Measurements from ENCODE around the gene CASKIN2. TPM values are rescaled to one million over a fixed set of nuclear protein-coding genes. Genes with fewer than 3 reads are reported as not detected.

The CASKIN2 gene
- total and polyA plus RNA-seq, 4 donors, result 2.3 to 12.1 (median 8.6) TPM

DNA sequence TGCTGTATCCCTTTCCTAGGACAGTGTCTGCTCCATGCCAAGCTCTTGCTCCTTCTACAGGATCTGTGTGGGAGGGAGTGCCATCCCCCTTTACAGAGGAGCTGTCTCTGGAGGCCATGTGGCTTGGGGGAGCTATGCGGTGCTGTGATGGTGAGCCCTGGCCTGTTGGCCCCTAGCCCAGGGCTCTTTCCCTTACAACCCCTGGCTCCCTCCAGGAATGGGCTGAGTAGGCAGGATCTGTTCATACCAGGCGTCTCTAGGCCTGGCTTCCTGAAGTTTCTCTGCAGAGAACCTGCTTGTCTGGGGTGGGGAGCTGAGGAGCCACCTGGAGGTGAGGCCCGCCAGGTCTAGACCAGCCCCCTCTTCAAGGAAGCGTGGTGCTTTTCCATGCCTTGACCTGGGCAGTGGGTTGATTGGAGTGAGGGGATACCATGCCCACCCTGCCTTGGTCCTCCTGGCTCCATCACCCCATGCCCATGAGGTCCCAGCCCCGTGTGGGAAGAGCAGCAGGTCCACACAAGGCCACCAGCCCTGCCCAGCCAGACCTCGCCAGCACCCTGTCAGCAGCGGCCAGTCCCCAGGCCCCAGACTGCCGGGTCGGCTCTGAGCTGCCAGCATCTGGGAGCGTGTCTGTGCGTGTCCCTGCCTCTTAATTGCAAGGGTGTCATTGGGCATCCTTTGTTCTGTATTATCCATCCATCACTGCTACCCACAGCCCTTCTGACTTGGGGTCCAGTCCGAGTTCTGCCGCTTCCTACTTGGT is 24.8 kb upstream of the CASKIN2 start:
- Histone ChIP-seq H3K36me3 (ENCODE audit: control insufficient read depth in 4 of 4, insufficient read depth in 3 of 4, low read depth in 1 of 4, low read length in 3 of 4) (peaks cover 0 to 4% (median 0%) of the 10 kb centered on the region in 4 donors), H3K9me3 (ENCODE audit: control insufficient read depth in 4 of 4, low read length in 3 of 4) (no peaks in the 10 kb centered on the region), H3K4me3 (ENCODE audit: low read depth in 1 of 3, low read length in 3 of 3) (no peak overlapping the region), H3K27me3 (ENCODE audit: control insufficient read depth in 4 of 4, insufficient read depth in 4 of 4, low read length in 3 of 4) (no peaks in the 10 kb centered on the region), H3K27ac (ENCODE audit: low read depth in 1 of 2, low read length in 2 of 2) (no peak overlapping the region), H3K4me1 (ENCODE audit: control insufficient read depth in 4 of 4, insufficient read depth in 4 of 4, low read length in 3 of 4) (peaks cover 9 to 41% (median 22%) of the 10 kb centered on the region in 4 donors), H3K9ac (ENCODE audit: low read depth in 1 of 2, low read length in 2 of 2) (no peak overlapping the region)
- no peak for DNase-seq (ENCODE audit: low spot score)
- WGBS, result 86% methylated on average over 13 of the region's 13 CpGs
- TF ChIP-seq, protein P1, sequence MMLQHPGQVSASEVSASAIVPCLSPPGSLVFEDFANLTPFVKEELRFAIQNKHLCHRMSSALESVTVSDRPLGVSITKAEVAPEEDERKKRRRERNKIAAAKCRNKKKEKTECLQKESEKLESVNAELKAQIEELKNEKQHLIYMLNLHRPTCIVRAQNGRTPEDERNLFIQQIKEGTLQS (IDR thresholded peaks at IDR 0.05), result no peak
- TF ChIP-seq HNF4G (IDR thresholded peaks at IDR 0.05) (no peak), FOXA1 (IDR thresholded peaks at IDR 0.05) (no peak), YY1 (IDR thresholded peaks at IDR 0.05) (no peak), RAD21 (IDR thresholded peaks at IDR 0.05) (no peak), GABPA (IDR thresholded peaks at IDR 0.05 in 1 of 2, conservative IDR thresholded peaks at IDR 0.05 in 1 of 2) (no peak), HNF4A (conservative IDR thresholded peaks at IDR 0.05) (no peak)
- TF ChIP-seq, protein P2, sequence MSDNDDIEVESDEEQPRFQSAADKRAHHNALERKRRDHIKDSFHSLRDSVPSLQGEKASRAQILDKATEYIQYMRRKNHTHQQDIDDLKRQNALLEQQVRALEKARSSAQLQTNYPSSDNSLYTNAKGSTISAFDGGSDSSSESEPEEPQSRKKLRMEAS (IDR thresholded peaks at IDR 0.05), result no peak
- TF ChIP-seq, protein P3, sequence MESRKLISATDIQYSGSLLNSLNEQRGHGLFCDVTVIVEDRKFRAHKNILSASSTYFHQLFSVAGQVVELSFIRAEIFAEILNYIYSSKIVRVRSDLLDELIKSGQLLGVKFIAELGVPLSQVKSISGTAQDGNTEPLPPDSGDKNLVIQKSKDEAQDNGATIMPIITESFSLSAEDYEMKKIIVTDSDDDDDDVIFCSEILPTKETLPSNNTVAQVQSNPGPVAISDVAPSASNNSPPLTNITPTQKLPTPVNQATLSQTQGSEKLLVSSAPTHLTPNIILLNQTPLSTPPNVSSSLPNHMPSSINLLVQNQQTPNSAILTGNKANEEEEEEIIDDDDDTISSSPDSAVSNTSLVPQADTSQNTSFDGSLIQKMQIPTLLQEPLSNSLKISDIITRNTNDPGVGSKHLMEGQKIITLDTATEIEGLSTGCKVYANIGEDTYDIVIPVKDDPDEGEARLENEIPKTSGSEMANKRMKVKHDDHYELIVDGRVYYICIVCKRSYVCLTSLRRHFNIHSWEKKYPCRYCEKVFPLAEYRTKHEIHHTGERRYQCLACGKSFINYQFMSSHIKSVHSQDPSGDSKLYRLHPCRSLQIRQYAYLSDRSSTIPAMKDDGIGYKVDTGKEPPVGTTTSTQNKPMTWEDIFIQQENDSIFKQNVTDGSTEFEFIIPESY (IDR thresholded peaks at IDR 0.05), result no peak

DNA sequence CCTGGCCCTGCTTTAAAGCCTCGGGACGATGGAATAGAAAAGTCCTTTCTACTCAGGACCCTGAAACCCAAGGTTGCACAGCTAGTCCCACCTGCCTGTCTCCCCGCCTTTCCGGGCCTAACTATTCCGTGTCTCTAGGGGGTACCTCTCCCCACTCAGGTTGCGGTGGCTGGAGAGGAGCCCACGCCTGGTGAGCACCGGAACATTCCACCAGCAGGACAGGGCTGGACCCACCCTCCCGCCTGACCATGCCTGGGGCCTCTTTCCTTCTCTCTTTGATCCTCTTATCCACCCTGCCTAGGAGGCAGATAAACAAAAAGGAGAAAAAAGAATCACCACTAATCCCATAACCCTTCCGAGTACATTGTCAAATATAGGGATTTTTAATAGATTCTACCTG is 21.0 kb upstream of the CASKIN2 start:
- Histone ChIP-seq H3K27ac (ENCODE audit: low read depth in 1 of 2, low read length in 2 of 2) (no peak overlapping the region), H3K4me3 (ENCODE audit: low read depth in 1 of 3, low read length in 3 of 3) (no peak overlapping the region), H3K9ac (ENCODE audit: low read depth in 1 of 2, low read length in 2 of 2) (no peak overlapping the region), H3K36me3 (ENCODE audit: control insufficient read depth in 4 of 4, insufficient read depth in 3 of 4, low read depth in 1 of 4, low read length in 3 of 4) (peaks cover 0 to 10% (median 3%) of the 10 kb centered on the region in 4 donors), H3K4me1 (ENCODE audit: control insufficient read depth in 4 of 4, insufficient read depth in 4 of 4, low read length in 3 of 4) (peaks cover 8 to 30% (median 18%) of the 10 kb centered on the region in 4 donors), H3K27me3 (ENCODE audit: control insufficient read depth in 4 of 4, insufficient read depth in 4 of 4, low read length in 3 of 4) (no peaks in the 10 kb centered on the region), H3K9me3 (ENCODE audit: control insufficient read depth in 4 of 4, low read length in 3 of 4) (no peaks in the 10 kb centered on the region)
- no peak for DNase-seq (ENCODE audit: low spot score)
- WGBS, result 86% methylated on average over 10 of the region's 10 CpGs
- TF ChIP-seq, protein P4, sequence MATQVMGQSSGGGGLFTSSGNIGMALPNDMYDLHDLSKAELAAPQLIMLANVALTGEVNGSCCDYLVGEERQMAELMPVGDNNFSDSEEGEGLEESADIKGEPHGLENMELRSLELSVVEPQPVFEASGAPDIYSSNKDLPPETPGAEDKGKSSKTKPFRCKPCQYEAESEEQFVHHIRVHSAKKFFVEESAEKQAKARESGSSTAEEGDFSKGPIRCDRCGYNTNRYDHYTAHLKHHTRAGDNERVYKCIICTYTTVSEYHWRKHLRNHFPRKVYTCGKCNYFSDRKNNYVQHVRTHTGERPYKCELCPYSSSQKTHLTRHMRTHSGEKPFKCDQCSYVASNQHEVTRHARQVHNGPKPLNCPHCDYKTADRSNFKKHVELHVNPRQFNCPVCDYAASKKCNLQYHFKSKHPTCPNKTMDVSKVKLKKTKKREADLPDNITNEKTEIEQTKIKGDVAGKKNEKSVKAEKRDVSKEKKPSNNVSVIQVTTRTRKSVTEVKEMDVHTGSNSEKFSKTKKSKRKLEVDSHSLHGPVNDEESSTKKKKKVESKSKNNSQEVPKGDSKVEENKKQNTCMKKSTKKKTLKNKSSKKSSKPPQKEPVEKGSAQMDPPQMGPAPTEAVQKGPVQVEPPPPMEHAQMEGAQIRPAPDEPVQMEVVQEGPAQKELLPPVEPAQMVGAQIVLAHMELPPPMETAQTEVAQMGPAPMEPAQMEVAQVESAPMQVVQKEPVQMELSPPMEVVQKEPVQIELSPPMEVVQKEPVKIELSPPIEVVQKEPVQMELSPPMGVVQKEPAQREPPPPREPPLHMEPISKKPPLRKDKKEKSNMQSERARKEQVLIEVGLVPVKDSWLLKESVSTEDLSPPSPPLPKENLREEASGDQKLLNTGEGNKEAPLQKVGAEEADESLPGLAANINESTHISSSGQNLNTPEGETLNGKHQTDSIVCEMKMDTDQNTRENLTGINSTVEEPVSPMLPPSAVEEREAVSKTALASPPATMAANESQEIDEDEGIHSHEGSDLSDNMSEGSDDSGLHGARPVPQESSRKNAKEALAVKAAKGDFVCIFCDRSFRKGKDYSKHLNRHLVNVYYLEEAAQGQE (IDR thresholded peaks at IDR 0.05), result no peak
- TF ChIP-seq TAF1 (conservative IDR thresholded peaks at IDR 0.05) (no peak), NR2F2 (IDR thresholded peaks at IDR 0.05) (no peak), HNF4G (IDR thresholded peaks at IDR 0.05) (no peak), YY1 (IDR thresholded peaks at IDR 0.05) (no peak), EGR1 (IDR thresholded peaks at IDR 0.05; ENCODE audit: low read depth in 2 of 2) (no peak), FOXA2 (IDR thresholded peaks at IDR 0.05) (no peak), GABPA (IDR thresholded peaks at IDR 0.05 in 1 of 2, conservative IDR thresholded peaks at IDR 0.05 in 1 of 2) (no peak), SP1 (IDR thresholded peaks at IDR 0.05) (no peak)
- TF ChIP-seq, protein P3 (IDR thresholded peaks at IDR 0.05), result no peak
- TF ChIP-seq, protein P2 (IDR thresholded peaks at IDR 0.05), result no peak
- TF ChIP-seq, protein P5, sequence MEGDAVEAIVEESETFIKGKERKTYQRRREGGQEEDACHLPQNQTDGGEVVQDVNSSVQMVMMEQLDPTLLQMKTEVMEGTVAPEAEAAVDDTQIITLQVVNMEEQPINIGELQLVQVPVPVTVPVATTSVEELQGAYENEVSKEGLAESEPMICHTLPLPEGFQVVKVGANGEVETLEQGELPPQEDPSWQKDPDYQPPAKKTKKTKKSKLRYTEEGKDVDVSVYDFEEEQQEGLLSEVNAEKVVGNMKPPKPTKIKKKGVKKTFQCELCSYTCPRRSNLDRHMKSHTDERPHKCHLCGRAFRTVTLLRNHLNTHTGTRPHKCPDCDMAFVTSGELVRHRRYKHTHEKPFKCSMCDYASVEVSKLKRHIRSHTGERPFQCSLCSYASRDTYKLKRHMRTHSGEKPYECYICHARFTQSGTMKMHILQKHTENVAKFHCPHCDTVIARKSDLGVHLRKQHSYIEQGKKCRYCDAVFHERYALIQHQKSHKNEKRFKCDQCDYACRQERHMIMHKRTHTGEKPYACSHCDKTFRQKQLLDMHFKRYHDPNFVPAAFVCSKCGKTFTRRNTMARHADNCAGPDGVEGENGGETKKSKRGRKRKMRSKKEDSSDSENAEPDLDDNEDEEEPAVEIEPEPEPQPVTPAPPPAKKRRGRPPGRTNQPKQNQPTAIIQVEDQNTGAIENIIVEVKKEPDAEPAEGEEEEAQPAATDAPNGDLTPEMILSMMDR (IDR thresholded peaks at IDR 0.05; ENCODE audit: low read depth, low read length, missing input control), result no peak

All from liver (tissue), 9 donors.